Type B pancreatic cell (in vitro differentiated cells): ENCODE data around the gene ZWILCH. TPM values are rescaled to one million over a fixed set of nuclear protein-coding genes. Genes with fewer than 3 reads are reported as not detected.

ENCODE experiments used
- DNase-seq: peaks from one replicate; pipeline ENCODE4 v3.0.0; 2021; ENCODE audit warnings: mixed read lengths; ENCODE audit not compliant: unreplicated experiment; ENCODE audit errors: extremely low spot score
- H3K27ac Mint-ChIP-seq: 2 replicates; pipeline ENCODE4 v1.8.0; 2021; ENCODE audit warnings: mild to moderate bottlenecking, mixed read lengths
- H3K27me3 Mint-ChIP-seq: 2 replicates; pipeline ENCODE4 v1.8.0; 2021; ENCODE audit warnings: mixed read lengths
- H3K36me3 Mint-ChIP-seq: 2 replicates; pipeline ENCODE4 v1.8.0; 2021; ENCODE audit warnings: mixed read lengths
- H3K4me1 Mint-ChIP-seq: one replicate; pipeline ENCODE4 v1.8.0; 2021; ENCODE audit warnings: mixed read lengths; ENCODE audit not compliant: unreplicated experiment
- H3K4me3 Mint-ChIP-seq: 2 replicates; pipeline ENCODE4 v1.8.0; 2021; ENCODE audit warnings: mild to moderate bottlenecking, mixed read lengths
- H3K9me3 Mint-ChIP-seq: 2 replicates; pipeline ENCODE4 v1.8.0; 2021; ENCODE audit warnings: mixed read lengths
- CTCF ChIP-seq: fragments of 200-600 bp; sonication (generic); conservative IDR thresholded peaks from 2 replicates; pipeline ENCODE4 v1.5.0; 2021; ENCODE audit warnings: antibody characterized with exemption, mild to moderate bottlenecking
- total RNA-seq: library from RNA; stranded (reverse); gene quantifications from 2 replicates; pipeline ENCODE4 v1.2.1, GENCODE V29; 2021; ENCODE audit warnings: low replicate concordance

ZWILCH gene
- total RNA-seq, 1 donor from 2014 or later, result 23.2 TPM

- Mint-ChIP-seq H3K9me3 (no peaks in the 10 kb centered on the region), H3K4me1 (peaks cover 20% of the 10 kb centered on the region), H3K27ac (no peak overlapping the region), H3K36me3 (no peaks in the 10 kb centered on the region), H3K4me3 (no peak overlapping the region), H3K27me3 (no peaks in the 10 kb centered on the region)
- no peak for TF ChIP-seq CTCF
- DNase-seq, result no peak
These were observed 58.5 kb downstream of the ZWILCH start for GRCh38 chr15:66563566-66564110.

DNA sequence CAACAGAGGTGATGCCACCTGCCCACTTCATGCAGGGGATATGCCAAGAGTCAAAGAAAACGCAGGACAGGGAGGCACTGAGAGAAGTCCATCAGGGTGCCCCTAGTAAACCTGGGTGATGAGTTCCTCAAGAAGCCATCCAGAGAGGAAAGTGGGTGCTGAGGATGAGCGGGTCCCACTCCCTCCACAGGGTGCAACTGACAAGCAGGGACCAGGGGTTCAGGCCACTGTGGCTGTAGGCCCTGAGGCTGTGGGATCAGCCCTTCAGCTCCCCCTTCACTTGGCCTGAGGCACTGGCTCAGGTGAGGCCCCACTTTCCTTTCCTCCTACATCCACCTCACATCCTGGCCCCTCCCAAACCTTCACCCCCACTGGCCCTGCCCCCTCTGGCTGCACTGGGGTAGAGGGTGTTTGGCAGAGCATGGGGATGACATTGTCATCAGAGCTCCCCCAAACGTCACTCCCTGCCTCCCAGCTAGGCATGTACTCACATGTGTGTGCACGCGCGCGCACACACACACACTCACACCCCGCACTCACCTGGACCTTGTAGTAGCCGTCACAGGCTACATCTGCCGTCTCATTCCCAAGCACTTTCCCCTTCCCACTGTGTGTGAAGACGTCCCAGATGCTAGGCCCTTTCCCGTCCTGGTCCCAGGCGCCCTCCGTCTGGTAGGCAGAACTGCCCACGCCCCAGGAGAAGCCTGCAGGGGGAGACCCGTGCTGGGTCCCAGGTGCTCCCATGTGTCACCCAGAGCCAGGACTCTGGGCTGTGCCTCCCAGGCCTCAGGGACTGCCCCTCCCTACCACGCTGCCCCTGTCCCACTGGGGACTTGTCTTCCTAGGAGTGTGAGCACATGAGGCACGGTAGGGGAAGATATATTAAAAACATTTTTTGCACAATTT, 59.3 kb downstream of the ZWILCH start:
- no peak for DNase-seq
- H3K4me1 Mint-ChIP-seq, result peaks cover 20% of the 10 kb centered on the region
- H3K4me3 Mint-ChIP-seq, result no peak overlapping the region
- no peak for TF ChIP-seq CTCF
- no peaks in the 10 kb centered on the region for H3K27me3 Mint-ChIP-seq
- H3K27ac Mint-ChIP-seq, result no peak overlapping the region
- no peaks in the 10 kb centered on the region for H3K9me3 Mint-ChIP-seq
- no peaks in the 10 kb centered on the region for H3K36me3 Mint-ChIP-seq

GRCh38 chr15:66565141-66565641, 60.1 kb downstream of the ZWILCH start:
- H3K9me3 Mint-ChIP-seq, result no peaks in the 10 kb centered on the region
- no peak for TF ChIP-seq CTCF
- no peaks in the 10 kb centered on the region for H3K27me3 Mint-ChIP-seq
- H3K4me1 Mint-ChIP-seq, result peaks cover 18% of the 10 kb centered on the region
- no peak overlapping the region for H3K27ac Mint-ChIP-seq
- H3K36me3 Mint-ChIP-seq, result no peaks in the 10 kb centered on the region
- H3K4me3 Mint-ChIP-seq, result no peak overlapping the region
- no peak for DNase-seq

- peak within 1 kb of the TSS; percentile 13 for H3K4me3 Mint-ChIP-seq
- no peaks in the 10 kb centered on the region for H3K9me3 Mint-ChIP-seq
- H3K4me1 Mint-ChIP-seq, result peaks cover 15% of the 10 kb centered on the region
- H3K36me3 Mint-ChIP-seq, result no peaks in the 10 kb centered on the region
- TF ChIP-seq CTCF, result no peak
- no peaks in the 10 kb centered on the region for H3K27me3 Mint-ChIP-seq
- DNase-seq, result no peak
- H3K27ac Mint-ChIP-seq, result no peak within 1 kb of the TSS
These were observed 60.6 kb downstream of the ZWILCH start, which contains the start of gene LCTL for GRCh38 chr15:66565741-66566144. LCTL (minus strand) TSS chr15:66565998; CDS start chr15:66565365, 633 bp downstream.

- DNase-seq, result peak; percentile 76
- Mint-ChIP-seq H3K27me3 (no peaks in the 10 kb centered on the region), H3K9me3 (no peaks in the 10 kb centered on the region), H3K36me3 (no peaks in the 10 kb centered on the region), H3K4me3 (peak overlapping the region; percentile 13), H3K4me1 (peaks cover 15% of the 10 kb centered on the region), H3K27ac (no peak overlapping the region)
- peak; percentile 89 for TF ChIP-seq CTCF
These were observed 61.9 kb downstream of the ZWILCH start for GRCh38 chr15:66566963-66567531.
